HepG2 (cell line): Measurements from ENCODE around the gene EPN3. TPM values are rescaled to one million over a fixed set of nuclear protein-coding genes. Genes with fewer than 3 reads are reported as not detected.

Source experiments
- ATF3 ChIP-seq: sonication (generic); formaldehyde crosslinking; IDR thresholded peaks from 2 replicates; pipeline ENCODE4 v1.4.0; 2020; ENCODE audit warnings: missing genetic modification reagents
- BRD4 ChIP-seq: sonication (generic); formaldehyde crosslinking; IDR thresholded peaks from 2 replicates; pipeline ENCODE4 v1.4.0; 2020; ENCODE audit warnings: missing genetic modification reagents
- CEBPG ChIP-seq: IDR thresholded peaks from 2 replicates; pipeline ENCODE4 v1.6.1; 2016
- CSRNP2 ChIP-seq: sonication (generic); formaldehyde crosslinking; conservative IDR thresholded peaks from 2 replicates; pipeline ENCODE4 v1.8.0; 2022; ENCODE audit warnings: low read depth, missing genetic modification reagents
- ETV5 ChIP-seq: IDR thresholded peaks from 2 replicates; pipeline ENCODE4 v1.6.1; 2018; ENCODE audit warnings: missing biosample characterization, missing genetic modification reagents, inconsistent platforms, borderline replicate concordance
- GZF1 ChIP-seq: sonication (generic); formaldehyde crosslinking; IDR thresholded peaks from 2 replicates; pipeline ENCODE4 v1.5.1; 2020; ENCODE audit warnings: mild to moderate bottlenecking, missing genetic modification reagents
- HES4 ChIP-seq: sonication (generic); formaldehyde crosslinking; IDR thresholded peaks from 2 replicates; pipeline ENCODE4 v1.9.0; 2021; ENCODE audit warnings: mild to moderate bottlenecking, missing genetic modification reagents, borderline replicate concordance
- IKZF4 ChIP-seq: sonication (generic); formaldehyde crosslinking; IDR thresholded peaks from 2 replicates; pipeline ENCODE4 v1.5.1; 2020; ENCODE audit warnings: borderline replicate concordance, mild to moderate bottlenecking, low read depth, missing genetic modification reagents; ENCODE audit errors: not compliant biosample characterization
- KLF11 ChIP-seq: IDR thresholded peaks from 2 replicates; pipeline ENCODE4 v1.6.1; 2016; ENCODE audit warnings: missing compliant biosample characterization
- MEIS2 ChIP-seq: sonication (generic); formaldehyde crosslinking; IDR thresholded peaks from 2 replicates; pipeline ENCODE4 v1.9.0; 2021; ENCODE audit warnings: mild to moderate bottlenecking, missing genetic modification reagents
- NR2F1 ChIP-seq, 2 experiments: fragments of 450-650 bp in 1 of 2; formaldehyde crosslinking in 1 of 2; IDR thresholded peaks; 2 replicates each; pipeline versions ENCODE4 v1.5.0 to v1.6.1; 2016 to 2020; ENCODE audit warnings: mild to moderate bottlenecking in 1 of 2, missing compliant biosample characterization in 1 of 2, missing genetic modification reagents in 1 of 2, moderate library complexity in 1 of 2
- POGZ ChIP-seq: sonication (generic); formaldehyde crosslinking; IDR thresholded peaks from 2 replicates; pipeline ENCODE4 v1.4.0; 2020; ENCODE audit warnings: mild to moderate bottlenecking, missing genetic modification reagents
- SP5 ChIP-seq: IDR thresholded peaks from 2 replicates; pipeline ENCODE4 v1.6.1; 2016; ENCODE audit warnings: low read depth, borderline replicate concordance
- TAF15 ChIP-seq: fragments of 200-400 bp; formaldehyde crosslinking; IDR thresholded peaks from one replicate; pipeline ENCODE4 v1.6.1; 2018; ENCODE audit warnings: mild to moderate bottlenecking, low read depth, low read length; ENCODE audit not compliant: poor library complexity, severe bottlenecking
- ZBED4 ChIP-seq: sonication (generic); formaldehyde crosslinking; IDR thresholded peaks from 2 replicates; pipeline ENCODE4 v1.4.0; 2020; ENCODE audit warnings: missing genetic modification reagents, borderline replicate concordance
- ZNF232 ChIP-seq: sonication (generic); formaldehyde crosslinking; IDR thresholded peaks from 2 replicates; pipeline ENCODE4 v1.4.0; 2020; ENCODE audit warnings: missing genetic modification reagents, borderline replicate concordance
- ZNF430 ChIP-seq: sonication (generic); formaldehyde crosslinking; IDR thresholded peaks from 2 replicates; pipeline ENCODE4 v1.9.0; 2021; ENCODE audit warnings: mild to moderate bottlenecking, missing genetic modification reagents
- ZNF441 ChIP-seq: sonication (generic); formaldehyde crosslinking; IDR thresholded peaks from 2 replicates; pipeline ENCODE4 v1.7.0; 2021; ENCODE audit warnings: missing genetic modification reagents, borderline replicate concordance
- ZNF501 ChIP-seq: sonication (generic); formaldehyde crosslinking; IDR thresholded peaks from 2 replicates; pipeline ENCODE4 v1.5.1; 2020; ENCODE audit warnings: mild to moderate bottlenecking, moderate library complexity, missing genetic modification reagents
- ZNF772 ChIP-seq: sonication (generic); formaldehyde crosslinking; IDR thresholded peaks from 2 replicates; pipeline ENCODE4 v1.5.0; 2020; ENCODE audit warnings: mild to moderate bottlenecking, missing genetic modification reagents
- ZNF790 ChIP-seq: sonication (generic); formaldehyde crosslinking; IDR thresholded peaks from 2 replicates; pipeline ENCODE4 v1.8.0; 2022; ENCODE audit warnings: missing genetic modification reagents, mild to moderate bottlenecking, borderline replicate concordance
- ZSCAN20 ChIP-seq: sonication (generic); formaldehyde crosslinking; IDR thresholded peaks from 2 replicates; pipeline ENCODE4 v1.4.0; 2020; ENCODE audit warnings: missing genetic modification reagents, mild to moderate bottlenecking, borderline replicate concordance
- ZSCAN25 ChIP-seq: sonication (generic); formaldehyde crosslinking; IDR thresholded peaks from 2 replicates; pipeline ENCODE4 v1.8.0; 2022; ENCODE audit warnings: mild to moderate bottlenecking, missing genetic modification reagents
- polyA plus RNA-seq, 8 experiments: library from polyadenylated mRNA; depleted of rRNA in 3 of 8; stranded (reverse) in 7 of 8; unstranded in 1 of 8; fragments of >200 nt; fragmentation: Illumina TruSeq in 4 of 8; extraction: Trizol in 4 of 8; gene quantifications; 2 replicates each; pipeline versions ENCODE4 v1.2.1 to v1.2.3, GENCODE V29; 2011 to 2016; ENCODE audit warnings: low read depth in 4 of 8, missing spikeins in 1 of 8, mixed read lengths in 1 of 8; ENCODE audit not compliant: insufficient read depth in 1 of 8
- total RNA-seq, 5 experiments: library from RNA; depleted of rRNA; stranded (reverse); fragments of >200 nt; fragmentation: Illumina TruSeq; extraction: Trizol; gene quantifications; 2 replicates each; pipeline ENCODE4 v1.2.3, GENCODE V29; 2016; ENCODE audit warnings: low read depth in 1 of 5

Gene EPN3
- total and polyA plus RNA-seq, 2 of the 13 experiments (the other 11 are each of a cell fraction or from before 2014, with no cell fraction given): 0.11 to 0.95 TPM

- TF ChIP-seq HES4 (CRISPR knock-in tag) (peak; percentile 98), ETV5 (peak; percentile 72), MEIS2 (CRISPR knock-in tag) (peak; percentile 94), POGZ (CRISPR knock-in tag) (0 out of 2 replicates have a peak, but pooled peaks have one; percentile 54), CEBPG (CRISPR knock-in tag) (peak; percentile 51; the same call in 1 of the 2 replicates), TAF15 (peak; percentile 93), ZNF790 (no peak), CSRNP2 (CRISPR knock-in tag) (no peak), IKZF4 (CRISPR knock-in tag) (peak; percentile 90), KLF11 (peak; percentile 29; the same call in 1 of the 2 replicates), ZNF430 (CRISPR knock-in tag) (peak; percentile 70; the same call in 1 of the 2 replicates), ZNF772 (CRISPR knock-in tag) (peak; percentile 62; the same call in 1 of the 2 replicates), ZNF441 (CRISPR knock-in tag) (peak; percentile 85), ATF3 (CRISPR knock-in tag) (peak; percentile 31), BRD4 (CRISPR knock-in tag) (peak; percentile 78; the same call in 1 of the 2 replicates), NR2F1 (CRISPR knock-in tag; IDR thresholded peaks at IDR 0.05) (no peak), SP5 (CRISPR knock-in tag) (peak; percentile 71; the same call in 1 of the 2 replicates), GZF1 (CRISPR knock-in tag) (peak; percentile 57; the same call in 1 of the 2 replicates), ZBED4 (peak; percentile 98), ZSCAN25 (CRISPR knock-in tag) (peak; percentile 96), ZNF232 (CRISPR knock-in tag) (0 out of 2 replicates have a peak, but pooled peaks have one; percentile 41), ZNF501 (peak; percentile 80), ZSCAN20 (CRISPR knock-in tag) (peak; percentile 93)
These were observed 14.7 kb downstream of the EPN3 start, which contains the start of gene SPATA20 (continued) for GRCh38 chr17:50547035-50547735.
